Epithelial cell of esophagus (primary cell): ENCODE measurements around the gene MYLK.

Experiments
- DNase-seq: peaks from one replicate; pipeline ENCODE4 v3.0.0; 2010; ENCODE audit warnings: low read depth
- H3K4me3 ChIP-seq: 2 replicates; pipeline ENCODE4 v1.5.1; 2011; ENCODE audit warnings: mild to moderate bottlenecking, low read length, control low read depth
- TF ChIP-seq, protein P1 (sequence below): IDR thresholded peaks from 2 replicates; pipeline ENCODE4 v1.5.1; 2011; ENCODE audit warnings: low read depth, mild to moderate bottlenecking, low read length, control low read depth, inconsistent platforms; ENCODE audit not compliant: insufficient read depth; ENCODE audit errors: missing control alignments

MYLK gene

DNA sequence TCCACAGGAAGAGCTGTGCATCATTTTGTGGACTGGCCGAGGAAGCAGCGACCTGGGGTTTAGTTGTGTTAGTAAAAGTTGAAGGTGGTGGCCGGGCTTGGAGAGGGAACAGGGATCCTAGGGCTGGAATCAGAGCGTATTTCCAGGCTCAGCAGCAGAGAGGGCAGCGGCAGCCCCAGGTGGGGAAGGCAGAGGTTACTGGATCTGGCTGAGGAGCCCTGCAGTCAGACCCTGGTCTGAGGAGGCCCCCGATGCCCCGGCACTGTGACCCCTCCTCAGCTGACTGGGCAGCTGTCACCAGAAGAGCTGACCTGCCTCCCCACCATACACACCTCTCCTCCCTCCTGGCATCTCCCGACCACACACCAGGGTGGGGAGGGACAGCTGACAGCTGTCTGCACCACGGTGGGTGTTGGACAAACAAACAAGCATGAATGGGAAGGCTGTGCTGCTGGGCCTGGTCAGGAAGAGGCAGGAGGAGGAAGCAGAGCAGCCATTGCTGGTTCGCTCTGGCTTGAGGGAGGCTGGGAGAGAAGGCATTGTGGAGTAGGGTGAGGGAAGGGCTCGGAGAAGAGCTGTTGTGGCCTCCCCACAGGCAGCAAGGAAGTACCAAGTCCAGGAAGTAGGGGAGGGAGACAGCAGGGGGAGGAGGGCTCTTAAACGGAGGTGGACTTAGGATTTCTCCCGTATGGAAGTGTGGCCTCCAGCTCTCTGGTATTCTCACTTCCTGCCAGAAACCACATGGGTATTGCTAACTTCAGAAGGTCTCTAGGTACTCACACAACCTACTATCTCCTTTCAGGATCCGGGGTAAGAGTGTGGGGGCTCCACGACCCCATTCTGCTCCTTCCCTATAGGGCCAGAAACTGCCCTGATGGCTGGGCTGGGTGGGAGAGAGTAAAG lies 249.7 kb downstream of the MYLK start:
- no peak for DNase-seq
- TF ChIP-seq, protein P1, sequence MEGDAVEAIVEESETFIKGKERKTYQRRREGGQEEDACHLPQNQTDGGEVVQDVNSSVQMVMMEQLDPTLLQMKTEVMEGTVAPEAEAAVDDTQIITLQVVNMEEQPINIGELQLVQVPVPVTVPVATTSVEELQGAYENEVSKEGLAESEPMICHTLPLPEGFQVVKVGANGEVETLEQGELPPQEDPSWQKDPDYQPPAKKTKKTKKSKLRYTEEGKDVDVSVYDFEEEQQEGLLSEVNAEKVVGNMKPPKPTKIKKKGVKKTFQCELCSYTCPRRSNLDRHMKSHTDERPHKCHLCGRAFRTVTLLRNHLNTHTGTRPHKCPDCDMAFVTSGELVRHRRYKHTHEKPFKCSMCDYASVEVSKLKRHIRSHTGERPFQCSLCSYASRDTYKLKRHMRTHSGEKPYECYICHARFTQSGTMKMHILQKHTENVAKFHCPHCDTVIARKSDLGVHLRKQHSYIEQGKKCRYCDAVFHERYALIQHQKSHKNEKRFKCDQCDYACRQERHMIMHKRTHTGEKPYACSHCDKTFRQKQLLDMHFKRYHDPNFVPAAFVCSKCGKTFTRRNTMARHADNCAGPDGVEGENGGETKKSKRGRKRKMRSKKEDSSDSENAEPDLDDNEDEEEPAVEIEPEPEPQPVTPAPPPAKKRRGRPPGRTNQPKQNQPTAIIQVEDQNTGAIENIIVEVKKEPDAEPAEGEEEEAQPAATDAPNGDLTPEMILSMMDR = no peak
- H3K4me3 ChIP-seq = no peak overlapping the region

DNA sequence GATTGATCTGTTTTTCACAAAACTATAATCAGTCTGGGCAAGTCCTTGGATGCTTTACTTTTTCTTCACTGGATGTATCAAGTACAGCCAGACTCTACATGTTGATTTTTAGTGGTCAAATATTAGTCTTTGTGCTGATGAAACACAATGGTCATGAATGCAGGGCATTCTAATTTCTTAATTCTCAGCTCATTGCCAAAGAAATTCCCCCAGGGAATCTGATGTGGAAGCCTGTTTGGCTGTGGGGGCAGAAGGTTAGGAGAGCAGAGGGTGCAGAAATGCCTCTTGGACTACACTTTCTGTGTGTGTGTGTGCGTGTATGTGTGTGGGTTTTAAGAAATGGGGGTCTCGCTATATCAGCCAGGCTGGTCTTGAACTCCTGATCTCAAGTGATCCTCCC lies 250.6 kb downstream of the MYLK start:
- DNase-seq = no peak
- H3K4me3 ChIP-seq = no peak overlapping the region
- TF ChIP-seq, protein P1 = no peak

DNA sequence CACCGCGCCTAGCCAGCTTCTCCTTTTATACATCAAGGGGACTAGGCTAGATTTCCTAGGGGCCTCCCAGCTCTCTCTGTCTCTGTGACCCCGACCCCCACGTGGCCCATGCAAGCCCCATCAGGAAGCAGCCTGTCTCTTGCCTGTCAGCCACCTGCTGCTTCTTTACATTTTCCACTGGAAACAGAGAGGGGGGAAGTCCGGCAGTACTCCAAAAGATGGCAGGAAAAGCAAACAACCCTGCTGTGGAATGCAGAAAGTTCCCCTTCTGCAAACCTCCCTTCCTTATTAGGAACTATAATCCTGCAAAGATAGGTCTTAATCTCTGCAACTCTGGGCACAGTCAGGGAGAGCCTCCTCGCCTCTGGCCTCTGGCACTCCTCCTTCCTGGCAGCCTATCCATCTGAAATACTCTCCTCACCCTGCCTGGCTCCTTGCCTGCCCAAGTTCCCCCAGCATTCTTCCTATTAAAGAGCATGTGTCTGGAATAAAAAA lies 251.9 kb downstream of the MYLK start:
- no peak overlapping the region for H3K4me3 ChIP-seq
- no peak for DNase-seq
- TF ChIP-seq, protein P1 = no peak

DNA sequence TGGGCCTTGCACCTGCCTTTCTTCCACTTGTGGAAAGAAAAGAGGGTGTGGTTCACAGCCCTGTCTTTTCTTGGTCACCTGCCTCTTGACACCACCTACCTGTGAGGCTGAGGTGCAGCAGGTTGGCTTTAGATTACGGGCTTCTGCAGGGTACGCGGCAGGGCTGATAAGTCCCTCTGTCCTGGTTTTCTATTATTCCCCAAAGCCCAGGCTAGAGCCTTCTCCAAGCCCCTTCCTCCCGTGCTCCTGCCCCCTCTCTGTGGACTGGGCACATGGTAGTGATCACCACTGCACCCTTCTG lies 254.4 kb downstream of the MYLK start:
- TF ChIP-seq, protein P1 = peak; percentile 29

DNA sequence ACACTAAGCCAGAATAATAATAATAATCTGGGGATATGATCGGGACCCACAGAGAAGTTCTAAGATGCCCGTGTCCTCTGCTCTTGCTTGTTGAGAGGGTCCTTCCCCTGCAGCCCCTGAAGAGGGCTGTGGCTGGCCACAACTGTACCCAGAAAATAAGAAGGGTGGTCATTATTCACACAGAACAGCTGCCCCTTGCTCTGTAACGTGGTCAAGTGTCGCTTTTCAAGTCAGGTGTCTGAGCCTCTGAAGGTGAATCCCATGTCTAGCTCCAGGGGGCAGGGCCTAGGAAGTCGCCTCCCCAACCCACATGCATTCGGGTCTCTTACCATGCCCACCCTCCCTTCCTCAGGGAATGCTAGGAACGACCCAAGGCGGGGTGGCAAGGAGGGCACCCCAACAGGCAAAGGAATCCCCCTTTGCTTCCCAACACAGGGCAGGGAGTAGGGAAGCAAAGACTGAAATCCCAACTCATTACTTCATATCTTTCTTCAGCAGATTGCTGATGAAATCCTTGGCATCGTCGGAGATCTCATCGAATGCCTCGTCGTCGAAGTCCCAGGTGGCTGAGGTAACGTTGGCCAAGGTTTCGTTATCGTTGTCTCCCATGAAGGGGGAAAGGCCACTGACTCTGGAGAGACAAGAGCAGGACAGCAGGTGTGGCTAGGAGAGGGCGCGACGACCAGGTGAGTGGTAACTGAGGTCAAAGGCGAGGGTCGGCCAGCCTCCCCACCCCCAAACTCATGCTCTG lies 255.0 kb downstream of the MYLK start:
- H3K4me3 ChIP-seq = no peak overlapping the region
- DNase-seq = no peak
- TF ChIP-seq, protein P1 = no peak

More for the DNA sequence above, 254.4 kb downstream of the MYLK start:
- no peak overlapping the region for H3K4me3 ChIP-seq
- DNase-seq = no peak

DNA sequence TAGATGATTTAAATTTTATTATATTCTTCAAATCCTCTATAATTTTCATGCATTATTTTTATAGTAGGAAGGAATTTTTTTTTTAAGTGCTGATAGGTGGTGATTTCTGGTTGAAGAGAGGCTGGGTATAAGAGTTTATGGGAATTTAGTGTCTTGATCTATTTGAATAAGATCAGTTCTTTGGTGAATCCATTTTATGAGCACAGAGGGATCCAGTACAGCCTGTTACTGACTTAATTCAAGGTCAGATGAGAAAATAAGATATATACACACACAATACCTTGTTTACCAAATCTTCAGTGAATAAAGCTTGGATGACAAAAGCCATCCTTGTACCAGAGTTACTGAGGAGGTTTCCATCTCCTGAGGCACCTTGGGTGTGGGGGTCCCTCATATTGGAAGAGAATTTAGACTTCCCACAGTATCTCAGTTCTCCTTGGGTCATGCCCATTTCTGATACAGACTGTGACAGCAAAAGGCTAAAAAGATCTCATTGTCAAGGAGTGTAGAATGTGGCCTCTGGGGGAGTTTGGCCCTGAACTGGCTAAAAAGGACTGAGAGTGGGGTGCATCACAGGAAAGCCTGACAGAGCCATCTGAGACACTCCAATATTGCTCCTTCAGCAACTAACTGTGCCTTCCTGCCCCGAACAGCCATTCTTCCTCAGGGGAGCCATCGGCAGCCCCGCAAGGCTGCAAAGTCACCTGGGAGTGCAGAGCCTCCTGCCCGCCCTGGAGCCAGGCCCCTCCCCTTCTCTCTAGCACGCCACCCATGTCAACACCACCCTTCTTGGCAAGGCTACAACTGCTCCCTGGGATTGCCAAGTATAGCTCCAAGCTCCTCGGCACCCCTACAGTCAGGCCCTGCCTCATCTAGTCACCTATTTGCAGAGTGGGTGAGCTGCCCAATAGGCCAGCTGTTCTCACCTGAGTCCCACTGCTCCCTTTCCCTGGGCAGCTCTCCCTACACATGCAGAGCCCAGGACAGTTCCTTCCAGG lies 256.2 kb downstream of the MYLK start:
- TF ChIP-seq, protein P1 = no peak
- DNase-seq = peak; percentile 34
- H3K4me3 ChIP-seq = no peak overlapping the region
